Dedifferentiated amniotic fluid mesenchymal stem cell (primary cell): Measurements from ENCODE around the gene FAM209A.
"Not testable (repeated sequence)": the region's sequence is repeated elsewhere in the genome, so short reads cannot be mapped to it uniquely, and the experiment has no call there.

Experiments
- DNase-seq: peaks from one replicate; pipeline ENCODE4 v3.0.0-alpha.2; 2016; ENCODE audit errors: extremely low spot score

Gene FAM209A

DNA sequence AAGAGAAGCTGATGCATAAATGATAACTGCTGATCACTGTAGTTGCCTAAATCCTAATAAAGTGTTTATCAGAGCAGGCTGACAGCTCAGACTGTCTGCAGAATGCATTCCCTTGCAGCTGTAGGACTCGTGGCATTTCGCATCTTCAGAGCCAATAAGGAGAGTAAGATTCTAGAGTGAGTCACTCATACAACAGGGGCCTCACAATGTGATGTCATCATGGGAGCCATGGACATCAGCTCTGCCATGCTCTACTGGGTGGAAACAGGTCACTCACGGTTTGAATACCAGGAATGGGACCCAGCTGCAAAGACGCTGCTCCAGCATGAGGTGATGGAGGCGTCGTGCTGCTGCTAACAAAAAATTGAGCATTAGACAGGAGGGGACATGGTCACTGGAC, 15.9 kb downstream of the FAM209A start:
- DNase-seq = no peak

GRCh38 chr20:56542489-56543030, 18.0 kb downstream of the FAM209A start:
- DNase-seq = no peak

GRCh38 chr20:56551571-56551970, 27.0 kb downstream of the FAM209A start:
- DNase-seq = no peak

- DNase-seq = no peak
Measured at GRCh38 chr20:56552911-56553629, 28.5 kb downstream of the FAM209A start.

DNA sequence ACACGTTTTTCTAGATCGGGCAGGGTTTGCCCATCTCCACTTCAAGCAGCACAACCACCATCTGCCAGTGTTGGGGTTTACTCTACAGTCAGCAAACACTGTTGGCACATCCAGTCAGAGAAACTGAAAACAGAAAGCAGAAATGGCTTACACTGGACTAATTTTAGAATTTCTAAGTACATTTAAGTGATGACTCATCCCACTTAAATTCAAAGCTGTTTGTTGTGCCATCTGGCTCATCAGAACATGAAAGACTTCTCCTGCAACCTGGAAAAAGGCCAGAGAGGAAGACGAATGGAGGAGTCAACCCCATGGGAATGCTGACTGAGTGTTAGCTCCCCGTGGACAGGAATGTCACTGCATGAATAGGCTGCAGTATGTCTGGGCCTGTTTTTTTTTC, 30.3 kb downstream of the FAM209A start:
- peak; percentile 86 for DNase-seq

DNA sequence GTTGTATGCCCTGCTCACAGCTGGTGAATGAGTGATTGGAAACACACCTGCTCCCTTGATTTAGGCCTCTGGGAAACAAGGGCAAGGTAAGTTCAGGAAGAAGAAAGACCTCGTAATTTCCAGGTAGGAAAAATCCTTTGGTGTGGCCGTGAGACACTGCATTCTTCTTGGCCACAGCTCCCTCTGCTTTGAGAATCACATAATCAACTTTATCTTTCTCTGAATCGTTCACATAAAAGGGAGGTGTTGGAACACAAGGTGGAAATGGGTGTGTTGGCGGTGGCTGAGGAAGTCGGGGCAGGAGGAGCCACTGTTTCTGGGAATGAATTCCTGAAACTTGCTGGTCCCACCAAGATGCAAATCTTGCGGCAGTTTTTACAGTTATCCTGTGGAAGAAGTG, 34.4 kb downstream of the FAM209A start:
- DNase-seq = no peak

DNA sequence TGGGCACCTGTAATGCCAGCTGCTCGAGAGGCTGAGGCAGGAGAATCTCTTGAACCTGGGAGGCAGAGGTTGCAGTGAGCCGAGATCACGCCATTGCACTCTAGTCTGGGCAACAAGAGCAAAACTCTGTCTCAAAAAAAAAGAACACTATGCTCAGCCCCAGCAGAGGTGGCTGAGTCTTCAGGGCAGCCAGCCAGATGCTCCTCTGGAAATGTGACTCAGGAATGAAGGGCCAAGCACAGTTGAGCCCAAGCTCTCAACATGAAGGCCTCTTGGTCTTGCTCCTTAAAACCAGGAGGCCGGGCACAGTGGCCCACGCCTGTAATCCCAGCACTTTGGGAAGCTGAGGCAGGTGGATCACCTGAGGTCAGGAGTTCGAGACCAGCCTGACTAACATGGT, 40.0 kb downstream of the FAM209A start:
- not testable (repeated sequence) for DNase-seq

DNA sequence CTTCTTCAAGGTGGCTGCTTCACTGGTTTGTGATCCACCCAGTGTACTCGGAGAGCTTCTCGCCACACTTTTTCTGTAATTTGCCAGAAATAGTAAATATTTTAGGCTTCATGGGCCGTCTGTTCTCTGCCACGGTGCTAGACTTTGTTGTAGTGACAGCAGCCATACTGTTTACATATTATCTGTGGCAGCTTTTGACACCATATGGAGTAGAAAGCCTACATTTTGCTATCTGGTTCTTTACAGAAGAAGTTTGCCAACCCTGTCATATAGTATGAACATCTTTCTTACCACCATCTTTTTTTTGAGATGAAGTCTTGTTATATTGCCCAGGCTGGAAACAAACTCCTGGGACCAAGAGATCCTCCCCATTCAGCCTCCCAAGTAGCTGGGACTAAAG, 41.0 kb downstream of the FAM209A start:
- DNase-seq = no peak

GRCh38 chr20:56566621-56567020, 42.1 kb downstream of the FAM209A start:
- no peak for DNase-seq

DNA sequence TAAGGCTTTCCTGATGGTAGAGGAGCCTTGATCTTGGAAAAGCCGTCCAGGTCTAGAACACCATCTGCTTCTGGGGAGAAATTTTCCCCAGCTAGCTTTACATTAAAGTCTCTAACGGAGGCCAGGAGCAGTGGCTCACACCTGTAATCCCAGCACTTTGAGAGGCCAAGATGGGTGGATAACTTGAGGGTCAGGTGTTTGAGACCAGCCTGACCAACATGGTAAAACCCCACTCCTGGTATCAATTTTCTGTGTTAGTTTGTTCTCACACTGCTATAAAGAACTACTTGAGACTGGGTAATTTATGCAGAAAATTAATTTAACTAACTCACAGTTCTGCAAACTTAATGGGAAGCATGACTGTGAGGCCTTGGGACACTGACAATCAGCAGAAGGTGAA, 46.3 kb downstream of the FAM209A start:
- no peak for DNase-seq

DNA sequence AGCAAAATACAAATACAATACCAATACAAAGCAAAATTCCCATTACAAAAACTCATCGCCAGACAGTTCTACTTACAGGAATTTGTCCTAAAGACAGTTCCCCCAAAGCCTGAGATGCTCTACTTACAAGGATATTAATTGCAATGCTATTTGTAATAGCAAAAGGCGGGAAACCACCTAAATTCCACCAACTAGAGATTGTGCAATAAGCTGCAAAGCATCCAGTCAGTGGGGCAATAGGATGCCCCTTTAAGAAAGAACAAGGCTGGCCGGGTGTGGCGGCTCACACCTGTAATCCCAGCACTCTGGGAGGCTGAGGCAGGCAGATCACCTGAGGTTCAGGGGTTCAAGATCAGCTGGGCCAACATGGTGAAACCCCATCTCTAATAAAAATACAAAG, 47.6 kb downstream of the FAM209A start:
- DNase-seq = no peak

DNA sequence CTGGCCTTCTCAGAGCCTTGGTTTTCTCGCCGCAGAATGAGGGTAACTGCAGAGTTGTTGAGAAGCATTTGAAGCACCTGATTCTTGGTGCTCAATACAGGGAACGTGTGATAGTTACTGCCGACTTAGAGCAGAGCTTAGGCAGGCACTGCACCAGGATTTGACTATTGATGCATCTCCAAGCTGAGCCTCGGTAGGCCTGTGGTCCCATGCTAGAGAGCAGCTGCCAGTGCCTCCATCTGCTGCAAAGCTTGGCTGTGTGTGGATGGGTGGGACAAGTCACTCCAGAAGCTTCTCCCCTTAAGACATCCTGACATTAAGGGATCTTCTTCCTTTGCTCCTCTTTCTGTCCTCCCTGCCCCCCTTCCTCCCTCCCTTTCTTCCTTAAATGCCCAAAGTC, 49.4 kb downstream of the FAM209A start:
- DNase-seq = no peak

- no peak for DNase-seq
Measured at GRCh38 chr20:56574531-56575142, 50.1 kb downstream of the FAM209A start.

GRCh38 chr20:56575157-56575556, 50.6 kb downstream of the FAM209A start:
- DNase-seq = no peak
